HG03135 (cell line): ENCODE data around the gene SEMA3E.

Source experiments
- ATAC-seq: cut with Tn5 transposase; IDR thresholded peaks from one replicate; pipeline ENCODE4 v1.9.1; 2021; ENCODE audit warnings: mild to moderate bottlenecking, moderate library complexity; ENCODE audit not compliant: unreplicated experiment

Gene SEMA3E

GRCh38 chr7:83366629-83367028, 282.3 kb downstream of the SEMA3E start:
- no peak for ATAC-seq

GRCh38 chr7:83365746-83366145, 283.2 kb downstream of the SEMA3E start:
- no peak for ATAC-seq

- no peak for ATAC-seq
Measured at GRCh38 chr7:83362871-83363550, 285.9 kb downstream of the SEMA3E start.

GRCh38 chr7:83359108-83359507, 289.8 kb downstream of the SEMA3E start:
- no peak for ATAC-seq

GRCh38 chr7:83355143-83355542, 293.8 kb downstream of the SEMA3E start:
- no peak for ATAC-seq

GRCh38 chr7:83347945-83348444, 300.9 kb downstream of the SEMA3E start:
- no peak for ATAC-seq

- ATAC-seq, result no peak
Measured at GRCh38 chr7:83339907-83340306, 309.0 kb downstream of the SEMA3E start.

GRCh38 chr7:83338277-83338950, 310.5 kb downstream of the SEMA3E start:
- ATAC-seq, result no peak

- no peak for ATAC-seq
Measured at GRCh38 chr7:83337050-83337449, 311.9 kb downstream of the SEMA3E start.

- ATAC-seq, result no peak
Measured at GRCh38 chr7:83326223-83326622, 322.7 kb downstream of the SEMA3E start.

GRCh38 chr7:83325083-83325482, 323.9 kb downstream of the SEMA3E start:
- ATAC-seq, result no peak

- no peak for ATAC-seq
Measured at GRCh38 chr7:83324596-83324995, 324.3 kb downstream of the SEMA3E start.

- no peak for ATAC-seq
Measured at GRCh38 chr7:83321011-83321410, 327.9 kb downstream of the SEMA3E start.

- no peak for ATAC-seq
Measured at GRCh38 chr7:83313931-83314330, 335.0 kb downstream of the SEMA3E start.
